Heart right ventricle (tissue), 16 donors: ENCODE results near the gene CLCN4. TPM values are rescaled to one million over a fixed set of nuclear protein-coding genes. Genes with fewer than 3 reads are reported as not detected.

Experiments
- ATAC-seq, 8 donors: fragments of 200-7000 bp; cut with Tn5 transposase; one replicate each; pipeline ENCODE4 v1.9.1; 2020; ENCODE audit warnings: mild to moderate bottlenecking in 8 of 8, moderate library complexity in 8 of 8, moderate number of reproducible peaks in 1 of 8
- DNase-seq, 2 donors: peaks; one replicate each; pipeline ENCODE4 v3.0.0-alpha.2; 2020
- H3K27ac ChIP-seq, 10 donors: fragments of 200-600 bp; sonication (generic) in 2 of 10; one replicate each; pipeline versions ENCODE4 v1.5.0 to v1.8.0; 2020 to 2022; ENCODE audit warnings: mild to moderate bottlenecking in 3 of 10
- H3K27me3 ChIP-seq, 7 donors: fragments of 200-600 bp; one replicate each; pipeline ENCODE4 v1.8.0; 2021 to 2022; ENCODE audit warnings: mild to moderate bottlenecking in 2 of 7
- H3K36me3 ChIP-seq, 9 donors: fragments of 200-600 bp; sonication (generic) in 1 of 9; one replicate each; pipeline versions ENCODE4 v1.5.0 to v1.8.0; 2020 to 2022; ENCODE audit warnings: mild to moderate bottlenecking in 2 of 9
- H3K4me1 ChIP-seq, 9 donors: fragments of 200-600 bp; sonication (generic) in 1 of 9; one replicate each; pipeline versions ENCODE4 v1.5.0 to v1.8.0; 2020 to 2022; ENCODE audit warnings: mild to moderate bottlenecking in 4 of 9
- H3K4me3 ChIP-seq, 10 donors: fragments of 200-600 bp; sonication (generic) in 2 of 10; one replicate each; pipeline versions ENCODE4 v1.5.0 to v1.8.0; 2020 to 2022; ENCODE audit warnings: mild to moderate bottlenecking in 7 of 10, moderate library complexity in 2 of 10
- H3K9me3 ChIP-seq, 11 donors: fragments of 200-600 bp in 10 of 11; sonication (generic) in 2 of 11; one replicate each; pipeline versions ENCODE4 v1.5.0 to v1.8.0; 2013 to 2022; ENCODE audit warnings: mild to moderate bottlenecking in 2 of 11, control low read depth in 1 of 11, moderate library complexity in 1 of 11
- WGBS, 2 donors: extraction: QIAGEN DNeasy Blood & Tissue Kit; methylation state at CpG; one replicate each; pipeline ENCODE4 v1.1.7; 2013; ENCODE audit warnings: inconsistent platforms in 1 of 2; 5-methylcytosine and 5-hydroxymethylcytosine counted together
- intact Hi-C, 10 donors: fragments of 100-400 bp; cut with DNase I; formaldehyde crosslinking; loops; one replicate each; pipeline versions ENCODE4 v1.11.1 to v1.14.2; 2022
- polyA plus RNA-seq, 2 donors: library from polyadenylated mRNA; stranded (reverse); fragments of 200-250 nt; gene quantifications; one replicate each; pipeline ENCODE4 v1.2.3, GENCODE V29; 2013
- total RNA-seq, 10 donors: library from RNA; stranded (reverse); fragmentation: NEBNext Ultra II Directional in 3 of 10; extraction: Animal tissue kit (Norgen Biotek cat#: 25700) in 3 of 10; gene quantifications; one replicate each; pipeline versions ENCODE4 v1.2.1 to v1.2.4, GENCODE V29; 2021 to 2023
- TF ChIP-seq, protein P1 (sequence below), 9 donors: fragments of 200-600 bp; sonication (generic) in 2 of 9; IDR thresholded peaks; one replicate each; pipeline versions ENCODE4 v1.5.0 to v1.8.0; 2021 to 2022; ENCODE audit warnings: antibody characterized with exemption in 9 of 9, mild to moderate bottlenecking in 5 of 9, moderate library complexity in 1 of 9
- donor health status: Arrhythmogenic right ventricular cardiomyopathy.
- donor health status: ischemic (EF 13 %, LVEDD 7.1; RV severe dilation, severe dysfunction).
- donor health status: healthy with polysubstance abuse.
- donor health status: DM: no; HTN: yes; CAD: no.
- donor health status: DM: no; HTN: no; CAD: no.
- donor health status: ischemic (EF 25% LVEDD 6.9; RV normal size, moderate dysfunction).
- donor health status: ischemic (EF 25% LVEDD 5.7; RV mildly dilated, moderate dysfunction).
- donor health status: healthy.
- donor health status: DM: yes; HTN: yes; CAD: no.
- donor health status: Ischemic cardiomyopathy.
- donor health status: ischemic (EF 35%, LVEDD 5.7; RV mildly dilated, moderate dysfunction).
- donor health status: nonischemic (EF 11% LVEDD 7.7; RV severe dilation, severe dysfunction).
- donor health status: DM: yes; HTN: yes; CAD: no.
- donor health status: PGD.
- donor health status: ischemic (EF 29% LVEDD 5.4; RV normal size, mild dysfunction).
- donor health status: nonischemic (EF 23%, LVEDD 6.1; RV moderate dilation, normal function).

Gene CLCN4
- total and polyA plus RNA-seq, 12 donors: 4.0 to 44.9 (median 32.0) TPM

DNA sequence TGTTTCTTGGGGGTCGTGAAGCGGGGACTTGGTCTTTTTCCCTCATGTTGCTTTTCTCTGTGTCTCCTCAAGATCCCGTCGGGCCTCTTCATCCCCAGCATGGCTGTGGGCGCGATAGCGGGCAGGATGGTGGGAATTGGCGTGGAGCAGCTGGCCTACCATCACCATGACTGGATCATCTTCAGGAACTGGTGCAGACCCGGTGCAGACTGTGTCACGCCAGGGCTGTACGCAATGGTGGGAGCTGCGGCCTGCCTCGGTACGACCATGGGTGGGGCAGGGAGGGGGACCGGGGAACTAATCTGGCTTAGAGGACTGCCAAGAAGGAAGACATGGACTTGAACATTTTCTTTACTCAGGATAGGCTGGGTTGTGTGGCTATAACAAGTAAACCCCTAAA, 55.6 kb downstream of the CLCN4 start:
- TF ChIP-seq, protein P1, sequence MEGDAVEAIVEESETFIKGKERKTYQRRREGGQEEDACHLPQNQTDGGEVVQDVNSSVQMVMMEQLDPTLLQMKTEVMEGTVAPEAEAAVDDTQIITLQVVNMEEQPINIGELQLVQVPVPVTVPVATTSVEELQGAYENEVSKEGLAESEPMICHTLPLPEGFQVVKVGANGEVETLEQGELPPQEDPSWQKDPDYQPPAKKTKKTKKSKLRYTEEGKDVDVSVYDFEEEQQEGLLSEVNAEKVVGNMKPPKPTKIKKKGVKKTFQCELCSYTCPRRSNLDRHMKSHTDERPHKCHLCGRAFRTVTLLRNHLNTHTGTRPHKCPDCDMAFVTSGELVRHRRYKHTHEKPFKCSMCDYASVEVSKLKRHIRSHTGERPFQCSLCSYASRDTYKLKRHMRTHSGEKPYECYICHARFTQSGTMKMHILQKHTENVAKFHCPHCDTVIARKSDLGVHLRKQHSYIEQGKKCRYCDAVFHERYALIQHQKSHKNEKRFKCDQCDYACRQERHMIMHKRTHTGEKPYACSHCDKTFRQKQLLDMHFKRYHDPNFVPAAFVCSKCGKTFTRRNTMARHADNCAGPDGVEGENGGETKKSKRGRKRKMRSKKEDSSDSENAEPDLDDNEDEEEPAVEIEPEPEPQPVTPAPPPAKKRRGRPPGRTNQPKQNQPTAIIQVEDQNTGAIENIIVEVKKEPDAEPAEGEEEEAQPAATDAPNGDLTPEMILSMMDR (IDR thresholded peaks at IDR 0.05): no peak
- DNase-seq (no peak), ATAC-seq (no peak)
- Histone ChIP-seq H3K4me1 (peaks cover 0 to 3% (median 0%) of the 10 kb centered on the region in 9 donors), H3K36me3 (peaks cover 0 to 31% (median 0%) of the 10 kb centered on the region in 9 donors), H3K27me3 (no peaks in the 10 kb centered on the region), H3K27ac (no peak overlapping the region), H3K4me3 (no peak overlapping the region), H3K9me3 (no peaks in the 10 kb centered on the region)
- intact Hi-C loops: loop anchor here in 1 of 10 donors (10.0 kb wide), 1 partner anchor 112 kb away; no protein-coding TSS in a partner anchor
- 97% methylated on average over 15 of the region's 15 CpGs for WGBS, 2 donors

DNA sequence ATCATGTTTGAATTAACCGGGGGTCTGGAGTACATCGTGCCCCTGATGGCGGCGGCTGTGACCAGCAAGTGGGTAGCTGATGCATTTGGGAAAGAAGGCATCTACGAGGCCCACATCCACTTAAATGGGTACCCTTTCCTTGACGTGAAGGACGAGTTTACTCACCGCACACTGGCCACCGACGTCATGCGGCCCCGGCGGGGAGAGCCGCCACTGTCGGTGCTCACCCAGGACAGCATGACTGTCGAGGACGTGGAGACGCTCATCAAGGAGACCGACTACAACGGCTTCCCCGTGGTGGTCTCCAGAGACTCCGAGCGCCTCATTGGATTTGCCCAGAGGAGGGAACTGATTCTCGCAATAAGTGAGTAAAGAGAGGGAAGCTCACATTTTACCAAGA, 56.9 kb downstream of the CLCN4 start:
- WGBS, 2 donors: 97 to 98% methylated on average over 24 of the region's 24 CpGs
- intact Hi-C loops: loop anchor here in 1 of 10 donors (10.0 kb wide), 1 partner anchor 111 kb away; no protein-coding TSS in a partner anchor
- Histone ChIP-seq H3K4me1 (peaks cover 0 to 7% (median 0%) of the 10 kb centered on the region in 9 donors), H3K36me3 (peaks cover 0 to 19% (median 0%) of the 10 kb centered on the region in 9 donors), H3K9me3 (no peaks in the 10 kb centered on the region), H3K27ac (no peak overlapping the region), H3K4me3 (no peak overlapping the region), H3K27me3 (peaks cover 0 to 7% (median 0%) of the 10 kb centered on the region in 7 donors)
- ATAC-seq: no peak
- DNase-seq: no peak
- TF ChIP-seq, protein P1 (IDR thresholded peaks at IDR 0.05): no peak

DNA sequence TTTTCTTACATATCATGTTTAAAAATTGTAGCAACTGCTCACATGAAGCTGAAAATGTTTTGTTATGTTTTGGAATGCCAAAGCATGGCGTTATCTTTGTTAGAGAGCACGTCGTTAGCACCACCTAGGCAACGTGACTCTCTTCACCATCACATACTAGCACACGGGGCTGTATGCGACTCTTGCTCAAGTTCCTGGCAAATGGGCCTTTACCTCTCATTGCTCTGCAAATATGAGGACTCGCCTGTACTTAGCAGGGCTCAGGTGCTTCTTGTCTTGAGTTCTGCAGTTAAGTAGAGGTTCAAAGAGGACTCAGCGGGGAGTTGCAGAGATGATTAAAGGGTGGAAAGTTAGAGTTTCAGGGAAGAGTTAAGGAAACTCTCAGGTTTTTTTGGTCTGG, 59.4 kb downstream of the CLCN4 start:
- TF ChIP-seq, protein P1 (IDR thresholded peaks at IDR 0.05): no peak
- no peak for DNase-seq
- no peaks in the 10 kb centered on the region for H3K9me3 ChIP-seq
- no peak overlapping the region for H3K4me3 ChIP-seq
- peaks cover 0 to 7% (median 0%) of the 10 kb centered on the region in 7 donors for H3K27me3 ChIP-seq
- WGBS, 2 donors: 62 to 77% methylated on average over 8 of the region's 8 CpGs
- ATAC-seq: no peak
- intact Hi-C loops: loop anchor here in 1 of 10 donors (10.0 kb wide), 1 partner anchor 109 kb away; no protein-coding TSS in a partner anchor
- peaks cover 0 to 25% (median 0%) of the 10 kb centered on the region in 9 donors for H3K36me3 ChIP-seq
- no peak overlapping the region for H3K27ac ChIP-seq
- H3K4me1 ChIP-seq: peaks cover 0 to 7% (median 0%) of the 10 kb centered on the region in 9 donors

DNA sequence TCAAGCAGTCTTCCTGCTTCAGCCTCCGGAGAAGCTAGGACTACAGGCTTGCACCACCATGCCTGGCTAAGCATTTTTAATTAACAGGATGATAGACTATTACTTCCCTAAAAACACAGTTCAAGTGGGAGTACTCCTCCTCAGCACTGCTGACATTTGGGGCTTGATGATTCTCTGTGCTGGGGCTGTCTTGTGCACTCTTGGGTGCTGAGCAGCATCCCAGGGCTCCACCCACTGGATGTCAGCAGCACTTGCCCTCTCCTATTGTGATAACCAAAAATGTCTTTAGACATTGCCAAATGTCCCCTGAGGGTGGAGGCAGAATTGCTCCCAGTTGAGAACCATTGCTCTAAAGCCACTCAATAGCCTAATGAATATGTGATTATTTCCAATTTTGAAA, 60.4 kb downstream of the CLCN4 start:
- H3K4me3 ChIP-seq: no peak overlapping the region
- intact Hi-C loops: loop anchor here in 1 of 10 donors (10.0 kb wide), 1 partner anchor 108 kb away; no protein-coding TSS in a partner anchor
- ATAC-seq (peak in 5 of 8 donors; percentile 67 to 80 (median 70)), DNase-seq (peak in 1 of 2 donors; percentile 23)
- no peak overlapping the region for H3K27ac ChIP-seq
- H3K4me1 ChIP-seq: peaks cover 0 to 7% (median 0%) of the 10 kb centered on the region in 9 donors
- peaks cover 0 to 35% (median 0%) of the 10 kb centered on the region in 9 donors for H3K36me3 ChIP-seq
- H3K27me3 ChIP-seq: peaks cover 0 to 7% (median 0%) of the 10 kb centered on the region in 7 donors
- 87 to 100% methylated on average over 1 of the region's 1 CpG for WGBS, 2 donors
- TF ChIP-seq, protein P1 (IDR thresholded peaks at IDR 0.05): peak in 4 of 9 donors; percentile 14 to 30 (median 16)
- H3K9me3 ChIP-seq: no peaks in the 10 kb centered on the region
